Panc1 (cell line): ENCODE results near the gene GRIP1. TPM values are rescaled to one million over a fixed set of nuclear protein-coding genes. Genes with fewer than 3 reads are reported as not detected.

ENCODE experiments used
- ATAC-seq: fragments of 200-7000 bp; cut with Tn5 transposase; 2 replicates; pipeline ENCODE4 v1.9.1; 2020; ENCODE audit warnings: mild to moderate bottlenecking, moderate library complexity
- BruUV-seq: library from RNA; stranded (reverse); fragments of 400-500 nt; replicated peaks from 2 replicates; lab custom pipeline; 2021; lab: Mats Ljungman, UMichigan
- CTCF ChIA-PET: fragments of 300-600 bp; sonication (Branson Sonifier 250); formaldehyde crosslinking; loops from one replicate; lab custom pipeline; 2022; ENCODE audit warnings: antibody characterized with exemption; lab: Charles Lee
- POLR2A ChIA-PET: fragments of 300-600 bp; sonication (Branson Sonifier 250); formaldehyde crosslinking; loops from one replicate; lab custom pipeline; 2022; ENCODE audit warnings: antibody characterized with exemption; lab: Charles Lee
- DNase-seq: peaks from one replicate; pipeline ENCODE4 v3.0.0-alpha.2; 2010; ENCODE audit warnings: low read depth, low spot score
- H3K27ac ChIP-seq: 2 replicates; pipeline ENCODE4 v1.5.1; 2011; ENCODE audit warnings: mild to moderate bottlenecking, low read length, inconsistent platforms
- H3K27me3 ChIP-seq: fragments of 200-500 bp; sonication (Bioruptor generic); 2 replicates; pipeline ENCODE4 v1.6.0; 2014; ENCODE audit warnings: low read length, inconsistent platforms; ENCODE audit not compliant: control insufficient read depth, insufficient read depth
- H3K36me3 ChIP-seq: fragments of 200-500 bp; sonication (Bioruptor generic); 2 replicates; pipeline ENCODE4 v1.5.1; 2014; ENCODE audit warnings: inconsistent platforms, mild to moderate bottlenecking, low read length, moderate library complexity; ENCODE audit not compliant: control insufficient read depth, insufficient read depth
- H3K4me1 ChIP-seq: 2 replicates; pipeline ENCODE4 v1.5.1; 2011; ENCODE audit warnings: inconsistent platforms, mild to moderate bottlenecking, low read length, moderate library complexity; ENCODE audit not compliant: control insufficient read depth, insufficient read depth
- H3K4me3 ChIP-seq, 2 experiments: 2 replicates each; pipeline ENCODE4 v1.5.1; 2011 to 2012; ENCODE audit warnings: low read depth in 2 of 2, low read length in 2 of 2, mild to moderate bottlenecking in 2 of 2, inconsistent platforms in 1 of 2, moderate library complexity in 1 of 2
- H3K9me3 ChIP-seq: fragments of 200-500 bp; sonication (Bioruptor generic); 2 replicates; pipeline ENCODE4 v1.5.1; 2014; ENCODE audit warnings: low read depth, mild to moderate bottlenecking, inconsistent platforms, low read length, moderate library complexity; ENCODE audit not compliant: control insufficient read depth, insufficient read depth
- POLR2AphosphoS5 ChIP-seq: IDR thresholded peaks from 2 replicates; pipeline ENCODE4 v1.6.1; 2012; ENCODE audit warnings: mild to moderate bottlenecking, low read depth, low read length, moderate library complexity
- SIN3A ChIP-seq: IDR thresholded peaks from 2 replicates; pipeline ENCODE4 v1.6.1; 2012; ENCODE audit warnings: low read depth, mild to moderate bottlenecking, low read length, moderate library complexity, borderline replicate concordance; ENCODE audit not compliant: insufficient read depth
- TCF7L2 ChIP-seq: IDR thresholded peaks from 2 replicates; pipeline ENCODE4 v1.6.1; 2011; ENCODE audit warnings: mild to moderate bottlenecking, low read depth, low read length, inconsistent platforms
- in situ Hi-C: cut with HindIII; loops from 2 replicates; pipeline ENCODE4 v1.10.0; 2016; ENCODE audit warnings: low sequenced_read_pairs, low pct_unique_long_range_greater_than_20kb
- intact Hi-C: fragments of 100-400 bp; cut with micrococcal nuclease; formaldehyde crosslinking; loops from one replicate; pipeline ENCODE4 v1.10.0; 2022; ENCODE audit not compliant: unreplicated experiment
- total RNA-seq: library from RNA; stranded (reverse); gene quantifications from one replicate; pipeline ENCODE4 v1.2.1, GENCODE V29; 2021; ENCODE audit not compliant: unreplicated experiment
- TF ChIP-seq, protein P1 (sequence below): fragments of 450-650 bp; IDR thresholded peaks from 2 replicates; pipeline ENCODE4 v1.5.1; 2017; ENCODE audit warnings: mild to moderate bottlenecking
- TF ChIP-seq, protein P2 (sequence below), 2 experiments: IDR thresholded peaks; 2 replicates each; pipeline ENCODE4 v1.6.1; 2011 to 2012; ENCODE audit warnings: low read depth in 2 of 2, control low read depth in 1 of 2, low read length in 1 of 2, mild to moderate bottlenecking in 1 of 2, moderate library complexity in 1 of 2; ENCODE audit not compliant: insufficient read depth in 1 of 2

The GRIP1 gene
- total RNA-seq, 1 experiment from 2014 or later, result 9.2 TPM

DNA sequence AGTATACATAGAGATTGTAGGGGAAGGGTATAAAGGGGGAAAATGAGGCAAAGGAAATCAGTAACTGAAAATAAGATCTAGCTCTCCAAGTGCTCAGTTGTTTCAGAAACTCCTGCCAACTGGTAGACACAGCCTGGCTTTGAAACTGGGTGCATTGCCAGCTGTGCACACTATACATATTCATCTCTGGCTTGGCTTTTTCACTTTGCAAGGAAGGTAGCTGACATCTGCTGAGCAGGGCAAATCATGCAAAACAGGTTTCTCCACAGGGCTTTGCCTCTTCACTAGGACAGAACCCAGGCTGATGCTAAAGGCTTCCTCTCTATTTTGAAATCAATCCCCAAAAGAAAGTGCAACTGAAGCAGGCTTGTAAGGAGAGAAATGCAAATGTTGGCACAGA lies 275.1 kb downstream of the GRIP1 start:
- TF ChIP-seq, protein P1, sequence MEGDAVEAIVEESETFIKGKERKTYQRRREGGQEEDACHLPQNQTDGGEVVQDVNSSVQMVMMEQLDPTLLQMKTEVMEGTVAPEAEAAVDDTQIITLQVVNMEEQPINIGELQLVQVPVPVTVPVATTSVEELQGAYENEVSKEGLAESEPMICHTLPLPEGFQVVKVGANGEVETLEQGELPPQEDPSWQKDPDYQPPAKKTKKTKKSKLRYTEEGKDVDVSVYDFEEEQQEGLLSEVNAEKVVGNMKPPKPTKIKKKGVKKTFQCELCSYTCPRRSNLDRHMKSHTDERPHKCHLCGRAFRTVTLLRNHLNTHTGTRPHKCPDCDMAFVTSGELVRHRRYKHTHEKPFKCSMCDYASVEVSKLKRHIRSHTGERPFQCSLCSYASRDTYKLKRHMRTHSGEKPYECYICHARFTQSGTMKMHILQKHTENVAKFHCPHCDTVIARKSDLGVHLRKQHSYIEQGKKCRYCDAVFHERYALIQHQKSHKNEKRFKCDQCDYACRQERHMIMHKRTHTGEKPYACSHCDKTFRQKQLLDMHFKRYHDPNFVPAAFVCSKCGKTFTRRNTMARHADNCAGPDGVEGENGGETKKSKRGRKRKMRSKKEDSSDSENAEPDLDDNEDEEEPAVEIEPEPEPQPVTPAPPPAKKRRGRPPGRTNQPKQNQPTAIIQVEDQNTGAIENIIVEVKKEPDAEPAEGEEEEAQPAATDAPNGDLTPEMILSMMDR, result no peak
- TF ChIP-seq, protein P2, sequence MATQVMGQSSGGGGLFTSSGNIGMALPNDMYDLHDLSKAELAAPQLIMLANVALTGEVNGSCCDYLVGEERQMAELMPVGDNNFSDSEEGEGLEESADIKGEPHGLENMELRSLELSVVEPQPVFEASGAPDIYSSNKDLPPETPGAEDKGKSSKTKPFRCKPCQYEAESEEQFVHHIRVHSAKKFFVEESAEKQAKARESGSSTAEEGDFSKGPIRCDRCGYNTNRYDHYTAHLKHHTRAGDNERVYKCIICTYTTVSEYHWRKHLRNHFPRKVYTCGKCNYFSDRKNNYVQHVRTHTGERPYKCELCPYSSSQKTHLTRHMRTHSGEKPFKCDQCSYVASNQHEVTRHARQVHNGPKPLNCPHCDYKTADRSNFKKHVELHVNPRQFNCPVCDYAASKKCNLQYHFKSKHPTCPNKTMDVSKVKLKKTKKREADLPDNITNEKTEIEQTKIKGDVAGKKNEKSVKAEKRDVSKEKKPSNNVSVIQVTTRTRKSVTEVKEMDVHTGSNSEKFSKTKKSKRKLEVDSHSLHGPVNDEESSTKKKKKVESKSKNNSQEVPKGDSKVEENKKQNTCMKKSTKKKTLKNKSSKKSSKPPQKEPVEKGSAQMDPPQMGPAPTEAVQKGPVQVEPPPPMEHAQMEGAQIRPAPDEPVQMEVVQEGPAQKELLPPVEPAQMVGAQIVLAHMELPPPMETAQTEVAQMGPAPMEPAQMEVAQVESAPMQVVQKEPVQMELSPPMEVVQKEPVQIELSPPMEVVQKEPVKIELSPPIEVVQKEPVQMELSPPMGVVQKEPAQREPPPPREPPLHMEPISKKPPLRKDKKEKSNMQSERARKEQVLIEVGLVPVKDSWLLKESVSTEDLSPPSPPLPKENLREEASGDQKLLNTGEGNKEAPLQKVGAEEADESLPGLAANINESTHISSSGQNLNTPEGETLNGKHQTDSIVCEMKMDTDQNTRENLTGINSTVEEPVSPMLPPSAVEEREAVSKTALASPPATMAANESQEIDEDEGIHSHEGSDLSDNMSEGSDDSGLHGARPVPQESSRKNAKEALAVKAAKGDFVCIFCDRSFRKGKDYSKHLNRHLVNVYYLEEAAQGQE (IDR thresholded peaks at IDR 0.05; ENCODE audit: insufficient read depth in 1 of 2, low read depth in 2 of 2, low read length in 1 of 2), result no peak
- TF ChIP-seq POLR2AphosphoS5, result no peak
- no peak for TF ChIP-seq SIN3A
- no peak for TF ChIP-seq TCF7L2
- H3K27me3 ChIP-seq, result no peaks in the 10 kb centered on the region
- no peak for DNase-seq
- ChIA-PET CTCF (no interaction called here), POLR2A (no interaction called here)
- H3K4me1 ChIP-seq, result no peaks in the 10 kb centered on the region; the same call in 1 of the 2 replicates
- no TSS peak for BruUV-seq
- intact Hi-C loops (loop anchor here (10.0 kb wide), 1 partner anchor 259 kb away; no protein-coding TSS in a partner anchor), in situ Hi-C loops (no loop called here)
- no peaks in the 10 kb centered on the region for H3K9me3 ChIP-seq
- ATAC-seq, result no peak
- H3K4me3 ChIP-seq, result no peak overlapping the region
- no peak overlapping the region for H3K27ac ChIP-seq
- H3K36me3 ChIP-seq, result no peaks in the 10 kb centered on the region

DNA sequence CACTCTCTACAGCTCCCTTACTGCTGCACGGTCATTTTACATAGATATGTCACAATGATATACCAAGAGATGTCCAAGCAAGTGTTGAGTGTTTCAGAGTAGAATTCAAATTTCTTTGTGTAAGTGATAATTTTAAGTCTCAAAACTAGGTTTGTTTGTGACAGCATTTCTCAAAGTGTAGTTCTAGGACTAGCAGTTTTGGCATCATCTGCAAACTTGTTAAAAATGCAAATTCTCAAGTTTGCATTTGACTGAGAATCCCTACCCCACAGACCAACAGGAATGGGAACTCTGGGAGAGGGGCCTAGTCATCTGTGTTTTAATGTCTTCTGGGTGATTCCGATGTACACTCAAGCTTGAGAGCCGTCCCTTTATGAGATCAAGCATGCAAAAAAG lies 279.0 kb downstream of the GRIP1 start:
- DNase-seq (no peak), ATAC-seq (no peak)
- no peaks in the 10 kb centered on the region for H3K36me3 ChIP-seq
- intact Hi-C loops, result loop anchor here (10.0 kb wide), 1 partner anchor 255 kb away; no protein-coding TSS in a partner anchor
- ChIA-PET CTCF (no interaction called here), POLR2A (no interaction called here)
- H3K4me3 ChIP-seq, result no peak overlapping the region
- no peaks in the 10 kb centered on the region for H3K4me1 ChIP-seq
- H3K9me3 ChIP-seq, result no peaks in the 10 kb centered on the region
- BruUV-seq, result no TSS peak
- no peaks in the 10 kb centered on the region; the same call in 1 of the 2 replicates for H3K27me3 ChIP-seq
- in situ Hi-C loops, result no loop called here
- H3K27ac ChIP-seq, result no peak overlapping the region
- TF ChIP-seq SIN3A, result no peak
- TF ChIP-seq, protein P1, result no peak
